ENCODE measurements around the gene PRUNE2.

- TF ChIP-seq EZH2 (IDR thresholded peaks at IDR 0.05) (no peak), POLR2AphosphoS5 (IDR thresholded peaks at IDR 0.05; ENCODE audit: borderline replicate concordance, low read depth, low read length) (no peak), FOXP2 (optimal IDR thresholded peaks at IDR 0.05; ENCODE audit: control extremely low read depth, extremely low read length, insufficient read depth) (no peak)
Measured at GRCh38 chr9:76573905-76574760, 331.8 kb downstream of the PRUNE2 start.
